H9 (cell line): ENCODE data around the gene TRUB1. TPM values are rescaled to one million over a fixed set of nuclear protein-coding genes. Genes with fewer than 3 reads are reported as not detected.
A peak's percentile ranks its signal among the peaks of the same experiment; 100 is the strongest.

Experiments
- DNase-seq: peaks from one replicate; pipeline ENCODE4 v3.0.0-alpha.2; 2017
- H2AFZ ChIP-seq: one replicate; pipeline ENCODE4 v1.6.1; 2013; ENCODE audit warnings: mild to moderate bottlenecking, low read length, control low read depth, moderate library complexity
- H2AK5ac ChIP-seq: 2 replicates; pipeline ENCODE4 v1.6.1; 2013; ENCODE audit warnings: low read length, control low read depth, mixed read lengths; ENCODE audit not compliant: insufficient read length
- H2BK120ac ChIP-seq: one replicate; pipeline ENCODE4 v1.6.1; 2013; ENCODE audit warnings: low read depth, mild to moderate bottlenecking, low read length, control low read depth, inconsistent platforms; ENCODE audit not compliant: poor library complexity, severe bottlenecking
- H2BK12ac ChIP-seq: 2 replicates; pipeline ENCODE4 v1.6.1; 2013; ENCODE audit warnings: low read length, control low read depth, mixed read lengths, low read depth; ENCODE audit not compliant: insufficient read length
- H2BK15ac ChIP-seq: 2 replicates; pipeline ENCODE4 v1.6.1; 2013; ENCODE audit warnings: low read depth, low read length, control low read depth
- H2BK20ac ChIP-seq: one replicate; pipeline ENCODE4 v1.6.1; 2013; ENCODE audit warnings: low read depth, mild to moderate bottlenecking, low read length, control low read depth, inconsistent platforms; ENCODE audit not compliant: poor library complexity, severe bottlenecking
- H2BK5ac ChIP-seq: 2 replicates; pipeline ENCODE4 v1.6.1; 2013; ENCODE audit warnings: low read length, control low read depth, mixed read lengths; ENCODE audit not compliant: insufficient read length
- H3K14ac ChIP-seq: 2 replicates; pipeline ENCODE4 v1.6.1; 2013; ENCODE audit warnings: low read length, control low read depth; ENCODE audit not compliant: insufficient read depth
- H3K18ac ChIP-seq: 2 replicates; pipeline ENCODE4 v1.6.1; 2013; ENCODE audit warnings: low read depth, mild to moderate bottlenecking, mixed read lengths, low read length, control low read depth; ENCODE audit not compliant: insufficient read length
- H3K23ac ChIP-seq: 2 replicates; pipeline ENCODE4 v1.6.1; 2013; ENCODE audit warnings: low read length, control low read depth, mixed read lengths, low read depth; ENCODE audit not compliant: insufficient read length
- H3K23me2 ChIP-seq: 2 replicates; pipeline ENCODE4 v1.6.1; 2013; ENCODE audit warnings: low read depth, mild to moderate bottlenecking, mixed read lengths, low read length, control low read depth; ENCODE audit not compliant: insufficient read length, poor library complexity, severe bottlenecking
- H3K27ac ChIP-seq: 2 replicates; pipeline ENCODE4 v1.5.1; 2013; ENCODE audit warnings: low read length, control low read depth, mixed read lengths, low read depth; ENCODE audit not compliant: insufficient read length
- H3K27me3 ChIP-seq: 2 replicates; pipeline ENCODE4 v1.6.1; 2013; ENCODE audit warnings: low read length, control low read depth, inconsistent platforms; ENCODE audit not compliant: insufficient read depth
- H3K4ac ChIP-seq: 2 replicates; pipeline ENCODE4 v1.6.1; 2013; ENCODE audit warnings: low read depth, mild to moderate bottlenecking, control low read depth, inconsistent platforms, low read length, moderate library complexity
- H3K4me1 ChIP-seq: 2 replicates; pipeline ENCODE4 v1.6.1; 2013; ENCODE audit warnings: low read length, control low read depth, inconsistent platforms; ENCODE audit not compliant: insufficient read depth
- H3K4me2 ChIP-seq: 2 replicates; pipeline ENCODE4 v1.6.1; 2013; ENCODE audit warnings: low read length, control low read depth, mixed read lengths; ENCODE audit not compliant: insufficient read length, insufficient read depth
- H3K56ac ChIP-seq: 2 replicates; pipeline ENCODE4 v1.6.1; 2013; ENCODE audit warnings: low read depth, mild to moderate bottlenecking, mixed read lengths, low read length, control low read depth; ENCODE audit not compliant: insufficient read length
- H3K79me1 ChIP-seq: 2 replicates; pipeline ENCODE4 v1.6.1; 2013; ENCODE audit warnings: low read depth, mild to moderate bottlenecking, moderate library complexity, low read length, control low read depth, inconsistent platforms; ENCODE audit not compliant: insufficient read depth, poor library complexity, severe bottlenecking
- H3K79me2 ChIP-seq: 2 replicates; pipeline ENCODE4 v1.6.1; 2013; ENCODE audit warnings: low read length, control low read depth, inconsistent platforms; ENCODE audit not compliant: insufficient read depth
- H3K9ac ChIP-seq: 2 replicates; pipeline ENCODE4 v1.6.1; 2013; ENCODE audit warnings: low read length, control low read depth, mixed read lengths; ENCODE audit not compliant: insufficient read length; ENCODE audit errors: extremely low read depth
- H3K9me3 ChIP-seq: one replicate; pipeline ENCODE4 v1.6.1; 2013; ENCODE audit warnings: low read depth, low read length, inconsistent platforms; ENCODE audit not compliant: control insufficient read depth
- H3T11ph ChIP-seq: one replicate; pipeline ENCODE4 v1.6.1; 2013; ENCODE audit warnings: mild to moderate bottlenecking, low read length, control low read depth, inconsistent platforms
- H4K20me1 ChIP-seq: one replicate; pipeline ENCODE4 v1.6.1; 2013; ENCODE audit not compliant: control insufficient read depth, insufficient read length, insufficient read depth
- H4K5ac ChIP-seq: 2 replicates; pipeline ENCODE4 v1.6.1; 2013; ENCODE audit warnings: low read depth, mild to moderate bottlenecking, mixed read lengths, low read length, control low read depth; ENCODE audit not compliant: insufficient read length
- H4K8ac ChIP-seq: replicated peaks from 2 replicates; pipeline ENCODE4 v1.6.1; 2013; ENCODE audit warnings: low read length, control low read depth, mixed read lengths, low read depth; ENCODE audit not compliant: insufficient read length
- H4K91ac ChIP-seq: 2 replicates; pipeline ENCODE4 v1.6.1; 2013; ENCODE audit warnings: low read depth, mild to moderate bottlenecking, moderate library complexity, mixed read lengths, low read length, control low read depth; ENCODE audit not compliant: insufficient read length
- H3K27ac Mint-ChIP-seq, 3 experiments: 2 replicates in 2 of 3; 3 replicates in 1 of 3; pipeline ENCODE4 v1.8.0; 2020 to 2021; ENCODE audit warnings: mixed read lengths in 3 of 3, mild to moderate bottlenecking in 1 of 3, moderate library complexity in 1 of 3
- H3K27me3 Mint-ChIP-seq: 2 replicates; pipeline ENCODE4 v1.8.0; 2021; ENCODE audit warnings: low read depth, mild to moderate bottlenecking, moderate library complexity, mixed read lengths
- H3K36me3 Mint-ChIP-seq, 3 experiments: 2 replicates in 2 of 3; 3 replicates in 1 of 3; pipeline ENCODE4 v1.8.0; 2020 to 2021; ENCODE audit warnings: low read depth in 3 of 3, mixed read lengths in 3 of 3; ENCODE audit not compliant: insufficient read depth in 1 of 3
- H3K4me1 Mint-ChIP-seq, 2 experiments: 2 replicates each; pipeline ENCODE4 v1.8.0; 2020; ENCODE audit warnings: mixed read lengths in 2 of 2
- H3K4me3 Mint-ChIP-seq, 2 experiments: 2 replicates in 1 of 2; 3 replicates in 1 of 2; pipeline ENCODE4 v1.8.0; 2020 to 2021; ENCODE audit warnings: mild to moderate bottlenecking in 2 of 2, mixed read lengths in 2 of 2, moderate library complexity in 1 of 2
- H3K9me3 Mint-ChIP-seq, 2 experiments: 2 replicates in 1 of 2; 3 replicates in 1 of 2; pipeline ENCODE4 v1.8.0; 2020; ENCODE audit warnings: mild to moderate bottlenecking in 2 of 2, mixed read lengths in 2 of 2, moderate library complexity in 1 of 2
- CTCF ChIP-seq: fragments of 200-600 bp; sonication (generic); conservative IDR thresholded peaks from 3 replicates; pipeline ENCODE4 v1.8.0; 2021; ENCODE audit warnings: antibody characterized with exemption, mild to moderate bottlenecking
- WGBS: extraction: QIAGEN DNeasy Blood & Tissue Kit; methylation state at CpG from one replicate; pipeline ENCODE4 v1.1.7; 2013; ENCODE audit warnings: missing lambda C conversion rate, low lambda C conversion rate, mixed read lengths; ENCODE audit not compliant: insufficient read length; ENCODE audit errors: extremely low coverage; 5-methylcytosine and 5-hydroxymethylcytosine counted together
- total RNA-seq: library from RNA; stranded (reverse); gene quantifications from 2 replicates; pipeline ENCODE4 v1.2.1, GENCODE V29; 2021

Gene TRUB1
- total RNA-seq, 1 experiment from 2014 or later: 20.6 TPM

GRCh38 chr10:114998993-114999392 is 61.0 kb downstream of the TRUB1 start:
- Mint-ChIP-seq H3K9me3 (no peaks in the 10 kb centered on the region), H3K36me3 (no peaks in the 10 kb centered on the region), H3K27ac (peak overlapping the region in 1 of 3 experiments; percentile 4; a peak in 2 of 7 replicates), H3K4me3 (no peak overlapping the region), H3K27me3 (no peaks in the 10 kb centered on the region), H3K4me1 (peaks cover 18 to 19% of the 10 kb centered on the region in 2 experiments)
- no peaks in the 10 kb centered on the region for H3K27me3 ChIP-seq
- no peak overlapping the region for H2BK120ac ChIP-seq
- no peak overlapping the region for H4K8ac ChIP-seq
- no peaks in the 10 kb centered on the region for H3K9me3 ChIP-seq
- H3K56ac ChIP-seq: no peak overlapping the region
- H2AFZ ChIP-seq: no peak overlapping the region
- no peak overlapping the region for H2BK15ac ChIP-seq
- no peak overlapping the region for H3T11ph ChIP-seq
- H4K91ac ChIP-seq: no peak overlapping the region
- no peak overlapping the region for H3K4ac ChIP-seq
- H3K18ac ChIP-seq: no peak overlapping the region
- H3K23me2 ChIP-seq: no peaks in the 10 kb centered on the region
- DNase-seq: no peak
- H3K4me1 ChIP-seq: peaks cover 11% of the 10 kb centered on the region; the same call in 1 of the 2 replicates
- no peak overlapping the region for H3K14ac ChIP-seq
- no peak overlapping the region for H3K4me2 ChIP-seq
- no peak for TF ChIP-seq CTCF
- no peak overlapping the region for H3K9ac ChIP-seq
- H2BK12ac ChIP-seq: no peak overlapping the region
- H2BK20ac ChIP-seq: no peak overlapping the region
- H2BK5ac ChIP-seq: no peak overlapping the region
- no peaks in the 10 kb centered on the region for H3K79me1 ChIP-seq
- no peak overlapping the region for H3K23ac ChIP-seq
- no peaks in the 10 kb centered on the region for H3K79me2 ChIP-seq
- no peak overlapping the region for H4K5ac ChIP-seq
- no CpG with 5 or more reads among the region's 7 CpGs for WGBS
- no peaks in the 10 kb centered on the region for H4K20me1 ChIP-seq
- H2AK5ac ChIP-seq: no peak overlapping the region
- no peak overlapping the region for H3K27ac ChIP-seq
